ENCODE measurements around the gene GSG1L.

The GSG1L gene

GRCh38 chr16:27806388-27806787 is 257.1 kb downstream of the GSG1L start:
- DNase-seq = no peak

GRCh38 chr16:27805828-27806351 is 257.6 kb downstream of the GSG1L start:
- no peak for DNase-seq

- DNase-seq = no peak
These were observed 259.6 kb downstream of the GSG1L start for GRCh38 chr16:27803775-27804549.

- DNase-seq = no peak
These were observed 260.7 kb downstream of the GSG1L start for GRCh38 chr16:27802664-27803439.

- DNase-seq = no peak
These were observed 262.1 kb downstream of the GSG1L start for GRCh38 chr16:27801289-27801945.

GRCh38 chr16:27800817-27801216 is 262.7 kb downstream of the GSG1L start:
- DNase-seq = no peak

- DNase-seq = no peak
These were observed 263.6 kb downstream of the GSG1L start for GRCh38 chr16:27799896-27800295.

- peak; percentile 15 for DNase-seq
These were observed 265.3 kb downstream of the GSG1L start for GRCh38 chr16:27798241-27798640.

GRCh38 chr16:27795992-27796614 is 267.4 kb downstream of the GSG1L start:
- no peak for DNase-seq

- no peak for DNase-seq
These were observed 270.3 kb downstream of the GSG1L start for GRCh38 chr16:27793249-27793622.

- DNase-seq = no peak
These were observed 270.8 kb downstream of the GSG1L start for GRCh38 chr16:27792486-27793248.

GRCh38 chr16:27791404-27791719 is 272.2 kb downstream of the GSG1L start:
- DNase-seq = no peak

GRCh38 chr16:27790546-27791403 is 272.7 kb downstream of the GSG1L start:
- DNase-seq = no peak

GRCh38 chr16:27789595-27790241 is 273.8 kb downstream of the GSG1L start:
- no peak for DNase-seq

GRCh38 chr16:27789150-27789549 is 274.4 kb downstream of the GSG1L start:
- no peak for DNase-seq

GRCh38 chr16:27787665-27788064 is 275.8 kb downstream of the GSG1L start:
- DNase-seq = no peak

- DNase-seq = no peak
These were observed 276.4 kb downstream of the GSG1L start for GRCh38 chr16:27786923-27787625.

- DNase-seq = no peak
These were observed 277.1 kb downstream of the GSG1L start for GRCh38 chr16:27786221-27786922.

- DNase-seq = no peak
These were observed 278.2 kb downstream of the GSG1L start for GRCh38 chr16:27785307-27785678.

All from GF-D8 (cell line).